Hematopoietic multipotent progenitor cell treated with erythropoietin and hydrocortisone succinate and interleukin-3 and kit ligand, for 4 days (in vitro differentiated cells): Measurements from ENCODE around the gene GPC5.

Experiments used
- DNase-seq: peaks from one replicate; pipeline ENCODE4 v3.0.0-alpha.2; 2015

Gene GPC5

DNA sequence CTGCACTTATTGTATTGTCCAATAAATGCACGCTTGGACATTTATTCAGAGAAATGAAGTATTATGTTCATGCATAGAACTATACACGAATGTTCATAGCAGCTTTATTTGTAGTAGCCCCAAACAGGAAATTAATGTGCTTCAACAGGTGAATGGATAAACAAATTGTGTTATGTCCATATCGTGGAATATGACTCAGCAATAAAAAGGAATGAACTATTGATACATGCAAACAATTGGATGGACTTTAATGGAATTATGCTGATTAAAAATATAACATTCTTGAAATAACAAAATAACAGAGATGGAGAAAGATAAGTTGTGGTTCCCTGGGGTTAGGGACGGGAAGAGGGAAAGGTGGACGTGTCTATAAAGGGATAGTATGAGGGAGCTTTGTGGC, 65.9 kb downstream of the GPC5 start:
- no peak for DNase-seq

DNA sequence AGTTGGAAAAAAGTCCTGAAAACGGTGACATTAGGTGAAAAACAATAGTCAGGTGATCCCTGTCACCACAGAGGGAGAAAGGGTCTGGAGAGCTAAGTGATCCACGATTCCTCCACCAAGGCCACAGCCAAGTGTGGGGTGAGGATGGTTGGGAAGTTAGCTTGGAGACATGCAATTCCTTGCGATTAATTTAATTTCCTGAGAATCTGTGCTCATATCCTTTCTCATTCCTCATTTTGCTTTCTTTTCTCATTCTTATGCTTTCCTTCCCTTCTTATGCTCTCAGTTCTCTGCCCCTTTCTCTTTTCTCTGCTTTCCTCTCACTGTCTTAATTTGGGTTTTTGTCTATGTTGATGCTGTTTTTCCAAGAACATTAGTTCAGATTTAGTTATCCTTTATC, 68.8 kb downstream of the GPC5 start:
- no peak for DNase-seq

DNA sequence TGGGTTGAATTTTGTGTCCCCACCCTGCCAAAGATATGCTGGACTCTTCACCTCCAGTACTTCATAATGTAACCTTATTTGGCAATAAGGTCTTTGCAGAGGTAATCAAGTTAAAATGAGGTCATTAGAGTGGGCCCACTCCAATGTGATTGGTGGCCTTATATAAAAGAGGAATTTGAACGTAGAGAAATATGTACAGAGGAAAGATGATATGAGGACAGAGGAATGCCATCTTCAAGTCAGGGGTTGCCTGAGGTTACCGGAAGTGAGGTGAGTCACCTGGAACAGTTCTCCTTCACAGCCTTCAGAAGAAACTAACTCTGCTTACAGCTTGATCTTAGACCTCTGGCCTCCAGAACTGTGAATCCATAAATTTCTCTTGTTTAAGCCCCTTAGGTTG, 69.9 kb downstream of the GPC5 start:
- no peak for DNase-seq

DNA sequence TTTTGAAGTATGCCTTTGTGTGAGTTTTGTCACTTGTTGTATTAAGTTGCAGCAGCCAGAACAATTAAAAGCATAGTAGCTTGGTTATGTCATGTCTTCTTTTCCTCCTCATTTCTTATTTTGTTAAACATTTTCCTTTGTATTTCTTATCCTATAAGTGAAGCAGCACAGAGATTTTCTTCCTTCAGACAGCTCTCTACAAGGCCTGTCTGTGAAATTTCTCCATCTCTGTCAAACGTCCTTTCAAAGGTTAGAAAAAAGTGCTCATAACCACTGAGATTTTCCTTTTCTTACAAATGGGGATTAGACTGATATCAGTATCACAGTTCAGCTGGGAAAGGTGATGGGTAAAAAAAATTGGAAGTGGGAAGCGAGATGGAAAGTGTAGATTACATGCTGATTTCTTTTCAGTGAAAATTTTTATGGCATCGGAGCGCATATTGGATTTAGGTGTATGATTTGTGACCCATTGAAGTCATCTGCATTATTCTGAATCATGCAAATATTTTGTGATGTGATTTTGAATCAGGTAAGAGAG, 71.7 kb downstream of the GPC5 start:
- no peak for DNase-seq

DNA sequence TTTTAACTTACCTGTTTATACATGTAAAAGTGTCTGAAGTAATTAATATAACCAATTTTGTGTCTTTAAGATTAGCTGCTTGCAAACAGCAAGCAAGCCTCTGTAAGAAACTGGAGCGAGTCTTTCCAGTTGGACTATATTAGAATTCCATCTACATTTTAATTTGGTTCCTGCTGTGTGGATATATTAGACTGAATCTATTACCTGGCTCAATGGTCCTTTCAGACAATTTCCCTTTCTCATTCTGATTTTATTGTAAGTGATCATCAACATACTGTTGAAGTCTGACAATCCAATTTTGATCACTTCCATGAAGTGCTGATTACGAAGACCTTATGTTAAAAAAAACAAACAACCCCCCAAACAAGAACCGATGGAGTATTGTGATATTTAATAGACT, 72.3 kb downstream of the GPC5 start:
- DNase-seq = no peak

DNA sequence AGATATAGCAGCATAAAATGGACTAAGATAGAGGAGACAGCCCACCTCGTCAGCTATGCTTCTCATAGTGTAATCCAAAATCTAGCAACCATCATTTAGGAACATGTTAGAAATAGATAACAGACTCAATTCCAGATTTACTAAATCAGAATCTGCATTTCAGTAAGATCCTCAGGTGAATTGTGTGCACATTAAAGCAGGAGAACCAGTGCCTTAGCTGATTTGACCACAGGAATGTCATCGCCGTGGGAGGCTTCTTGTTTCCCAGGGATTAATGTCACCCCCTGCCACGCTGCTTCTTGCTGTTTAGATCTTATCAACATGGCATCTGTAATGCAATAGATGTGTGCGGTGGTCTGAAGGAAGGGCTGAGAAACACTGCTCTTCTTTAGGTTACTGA, 84.0 kb downstream of the GPC5 start:
- DNase-seq = no peak

DNA sequence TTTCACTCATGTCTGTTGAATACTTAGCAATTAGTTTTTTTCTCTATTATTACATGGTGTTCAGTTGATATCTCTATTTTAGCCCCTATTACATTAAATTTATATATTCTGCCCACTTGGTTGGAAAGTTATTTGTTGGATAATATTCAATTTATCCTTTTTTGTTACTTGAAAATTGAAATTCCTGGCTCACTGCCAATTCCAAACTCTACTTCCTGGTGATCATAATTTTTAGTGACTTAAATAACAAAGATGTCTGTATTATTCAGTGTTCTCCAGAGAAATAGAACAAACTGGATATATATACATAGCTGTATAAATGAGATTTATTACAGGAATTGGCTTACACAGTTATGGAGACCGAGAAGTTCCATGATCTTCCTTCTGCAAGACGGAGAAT, 93.6 kb downstream of the GPC5 start:
- no peak for DNase-seq

DNA sequence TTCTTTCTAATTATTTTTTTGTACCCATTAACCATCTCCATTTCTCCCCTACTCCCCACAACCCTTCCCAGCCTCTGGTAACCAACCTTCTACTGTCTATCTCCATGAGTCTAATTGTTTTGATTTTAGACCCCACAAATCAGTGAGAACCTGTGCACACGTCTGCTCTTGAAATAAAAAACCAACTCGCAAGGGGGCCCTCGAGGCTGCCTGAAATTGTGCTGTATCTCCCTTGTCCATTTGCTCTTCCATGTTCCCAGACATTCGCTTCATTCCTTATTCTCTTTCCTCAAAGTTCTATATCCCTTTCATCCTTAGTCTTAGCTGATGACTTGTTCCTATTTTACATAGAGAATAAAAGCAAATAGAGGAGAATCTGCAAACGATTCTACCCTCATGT, 95.0 kb downstream of the GPC5 start:
- DNase-seq = no peak

DNA sequence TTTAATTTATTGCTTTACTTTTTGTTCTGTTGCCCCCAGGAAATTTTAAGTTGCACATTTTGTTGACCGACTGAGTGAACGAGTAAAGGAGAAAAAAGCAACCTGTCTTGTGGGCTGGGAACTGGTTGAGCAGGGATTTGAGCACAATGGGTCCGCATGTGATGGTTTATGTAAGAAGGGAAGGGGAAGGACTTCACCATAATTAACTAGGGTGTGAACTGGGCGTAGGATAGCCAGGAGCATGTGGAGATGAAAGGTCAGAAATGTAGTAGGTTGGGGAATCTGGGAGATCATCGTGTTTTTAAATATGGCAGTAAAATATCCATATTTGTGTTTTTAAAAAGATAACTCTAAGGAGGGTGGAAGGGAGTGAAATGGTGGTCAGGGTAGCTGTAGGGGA, 99.9 kb downstream of the GPC5 start:
- no peak for DNase-seq

DNA sequence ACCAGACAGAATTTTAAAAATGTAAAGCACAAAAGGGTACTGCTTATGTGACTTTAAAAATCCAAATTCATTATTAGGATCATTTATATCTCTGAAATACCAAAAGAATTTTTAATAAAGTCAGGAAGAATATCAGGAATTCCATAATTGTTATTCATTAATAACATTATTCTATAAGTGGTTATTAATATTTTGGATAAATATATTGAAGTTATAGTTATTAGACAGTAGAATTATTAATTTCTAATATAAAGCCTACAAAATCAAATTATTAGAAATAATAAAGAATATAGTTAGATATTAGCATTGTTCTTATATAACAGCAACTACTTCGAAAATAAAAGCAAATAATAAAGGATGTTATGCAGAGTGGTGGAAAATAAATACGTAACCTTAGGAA, 105.8 kb downstream of the GPC5 start:
- DNase-seq = no peak

DNA sequence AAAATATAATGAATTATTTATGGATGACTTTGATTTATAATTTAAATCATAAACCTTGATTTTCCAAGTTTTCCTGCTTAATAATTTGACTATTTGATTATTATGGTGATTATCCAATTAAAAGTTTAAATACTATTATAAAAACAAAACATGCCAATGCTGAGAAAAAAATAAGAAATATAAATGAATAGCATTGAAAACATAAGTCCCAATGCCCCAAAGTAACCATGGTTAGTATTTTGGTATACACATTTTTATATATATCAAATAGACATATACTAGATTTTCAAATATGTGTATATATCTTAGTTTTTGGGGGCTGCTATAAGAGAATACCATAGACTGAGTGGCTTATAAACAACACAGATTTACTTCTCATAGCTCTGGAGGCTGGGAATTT, 108.3 kb downstream of the GPC5 start:
- DNase-seq = no peak

DNA sequence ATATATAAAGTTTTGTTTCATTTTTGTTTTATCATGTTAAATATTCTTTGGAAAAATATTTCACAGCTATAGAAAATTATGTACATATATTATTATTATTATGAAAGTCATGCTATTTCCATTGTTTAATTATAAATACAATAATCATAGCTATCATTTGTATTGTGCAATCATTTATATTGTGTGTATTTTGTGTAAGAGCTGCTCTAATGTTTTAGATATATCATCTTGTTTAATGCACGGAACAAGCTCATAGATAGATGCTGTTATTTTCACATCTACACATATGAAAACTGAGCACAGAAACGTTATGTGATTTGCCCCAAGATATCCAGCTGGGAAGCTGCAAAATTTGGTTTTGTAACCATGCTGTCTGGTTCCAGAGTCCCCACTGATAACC, 111.6 kb downstream of the GPC5 start:
- DNase-seq = no peak

DNA sequence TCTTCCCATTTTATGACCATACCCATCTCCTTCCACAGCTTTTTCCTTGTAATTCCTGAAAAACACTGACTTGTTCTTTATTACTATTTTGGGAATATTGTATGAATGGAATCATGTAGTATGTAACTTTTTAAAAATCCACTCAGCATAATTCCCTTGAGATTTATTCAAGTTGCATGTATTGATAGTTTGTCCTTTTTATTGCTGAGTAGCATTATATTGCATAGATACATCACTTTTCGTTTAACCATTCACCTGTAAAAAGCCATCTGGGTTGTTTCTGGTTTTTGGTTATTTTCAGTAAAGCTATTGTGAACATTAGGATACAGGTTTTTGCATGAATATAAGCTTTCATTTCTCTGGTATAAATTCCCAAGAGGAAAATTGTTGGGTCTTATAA, 115.4 kb downstream of the GPC5 start:
- no peak for DNase-seq

DNA sequence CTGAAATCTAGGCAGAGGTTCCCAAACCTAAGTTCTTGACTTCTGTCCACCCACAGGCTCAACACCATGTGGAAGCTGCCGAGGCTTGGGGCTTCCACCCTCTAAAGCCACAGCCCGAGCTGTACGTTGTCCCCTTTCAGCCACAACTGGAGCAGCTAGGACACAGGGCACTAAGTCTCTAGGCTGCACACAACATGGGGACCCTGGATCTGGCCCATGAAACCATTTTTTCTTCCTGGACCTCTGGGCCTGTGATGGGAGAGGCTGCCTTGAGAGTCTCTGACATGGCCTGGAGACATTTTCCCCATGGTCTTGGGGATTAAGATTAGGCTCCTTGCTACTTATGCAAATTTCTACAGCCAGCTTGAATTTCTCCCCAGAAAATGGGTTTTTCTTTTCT, 118.4 kb downstream of the GPC5 start:
- no peak for DNase-seq

DNA sequence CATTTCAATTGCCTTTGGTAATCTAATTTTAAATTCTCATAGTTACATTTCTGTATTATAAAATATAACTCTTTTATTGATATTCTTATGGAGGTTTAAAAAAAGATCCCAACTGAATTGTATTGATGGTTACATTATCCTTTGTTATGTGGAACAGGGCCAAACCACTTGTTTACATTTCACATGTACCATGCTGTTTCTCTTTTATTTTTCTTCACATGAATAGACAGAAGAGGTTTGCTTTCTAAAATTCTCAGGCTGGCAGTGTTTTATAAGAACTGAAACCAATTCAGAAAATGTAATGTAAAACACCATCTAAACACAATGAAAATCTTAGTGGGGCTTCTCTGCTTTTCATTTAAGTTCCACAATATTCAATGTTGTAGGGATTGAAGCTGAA, 122.5 kb downstream of the GPC5 start:
- no peak for DNase-seq

DNA sequence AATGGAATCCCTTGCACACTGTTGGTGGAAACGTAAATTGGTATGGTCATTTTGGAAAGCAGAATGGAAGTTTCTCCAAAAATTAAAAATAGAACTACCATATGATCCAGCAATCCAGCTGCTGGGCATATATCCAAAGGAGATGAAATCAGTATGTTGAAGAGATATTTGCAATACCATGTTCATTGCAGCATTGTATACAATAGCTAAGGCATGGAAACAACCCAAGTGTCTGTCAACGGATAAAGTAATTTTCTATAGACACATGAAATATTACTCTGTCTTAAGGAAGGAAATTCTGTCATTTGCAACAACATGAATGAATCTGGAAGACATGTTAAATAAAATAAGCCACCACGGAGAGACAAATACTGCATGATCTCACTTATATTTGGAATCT, 124.7 kb downstream of the GPC5 start:
- DNase-seq = no peak

DNA sequence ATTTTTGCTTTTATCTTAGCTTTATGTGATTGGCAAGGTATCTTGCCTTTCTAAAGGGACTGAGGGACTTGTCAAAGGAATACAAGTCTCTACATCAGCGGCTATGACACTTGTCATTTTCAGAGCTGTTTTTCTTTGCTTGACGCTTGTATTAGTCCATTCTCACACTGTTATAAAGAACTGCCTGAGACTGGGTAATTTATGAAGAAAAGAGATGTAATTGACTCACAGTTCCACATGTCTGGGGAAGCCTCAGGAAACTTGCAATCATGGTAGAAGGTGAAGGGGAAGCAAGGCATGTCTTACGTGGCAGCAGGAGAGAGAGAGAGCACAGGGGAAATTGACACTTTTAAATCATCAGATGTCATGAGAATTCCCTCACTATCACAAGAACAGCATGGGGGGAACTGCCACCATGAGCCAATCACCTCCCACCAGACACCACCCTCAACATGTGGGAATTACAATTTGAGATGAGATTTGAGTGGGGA, 128.2 kb downstream of the GPC5 start:
- no peak for DNase-seq

DNA sequence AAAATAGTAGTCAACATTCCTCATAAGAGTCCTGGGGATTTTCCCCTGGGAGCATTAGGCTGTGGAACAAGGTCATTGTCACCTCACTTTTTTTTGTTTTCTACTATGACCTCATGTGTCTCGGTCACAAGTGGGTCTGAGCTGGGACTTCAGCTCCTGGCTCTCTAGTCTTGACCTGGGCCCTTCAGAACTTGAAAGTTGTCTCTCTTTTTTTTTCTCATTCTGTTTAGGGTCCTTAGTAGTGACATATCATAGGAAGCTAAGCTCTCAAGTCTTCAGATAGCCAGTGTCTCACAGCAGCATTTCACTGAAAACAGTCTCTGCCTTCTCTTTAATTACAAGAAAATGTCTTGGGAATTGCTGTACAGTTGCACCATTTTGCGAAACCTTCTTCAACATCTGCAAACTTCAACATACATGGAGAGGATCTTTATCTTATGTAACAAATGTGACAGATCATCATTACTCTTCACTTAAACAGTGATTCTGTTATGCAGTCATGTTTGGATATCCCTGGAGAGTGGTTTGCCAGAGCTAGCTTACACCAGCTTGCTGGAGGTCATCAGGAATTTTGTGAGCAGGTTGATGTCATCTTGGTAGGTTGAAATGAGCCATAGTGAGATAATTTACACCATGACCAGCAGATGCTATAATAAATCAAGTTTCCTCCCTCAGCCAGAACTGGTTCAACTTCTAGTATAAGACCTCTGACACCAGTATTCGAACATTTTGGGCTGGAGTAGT, 131.5 kb downstream of the GPC5 start:
- no peak for DNase-seq

DNA sequence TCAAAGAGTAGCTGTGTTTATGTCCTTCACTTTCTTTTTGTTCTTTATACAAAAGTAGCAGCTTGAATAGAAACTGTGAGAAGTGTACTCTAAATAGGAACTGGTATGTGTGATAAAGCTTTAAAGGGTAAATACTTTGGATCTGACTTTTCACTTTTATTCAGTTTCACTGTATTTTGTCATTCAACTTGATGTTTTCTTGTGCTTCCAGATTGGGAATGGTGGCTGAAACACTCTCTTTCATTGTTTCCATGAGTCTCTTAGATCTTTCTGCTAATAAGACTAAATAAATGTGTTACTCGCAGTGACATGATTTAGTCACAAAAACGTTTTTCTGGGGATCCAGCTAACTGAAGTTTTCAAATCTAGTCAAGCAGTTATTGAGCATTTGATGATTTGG, 133.2 kb downstream of the GPC5 start:
- no peak for DNase-seq

DNA sequence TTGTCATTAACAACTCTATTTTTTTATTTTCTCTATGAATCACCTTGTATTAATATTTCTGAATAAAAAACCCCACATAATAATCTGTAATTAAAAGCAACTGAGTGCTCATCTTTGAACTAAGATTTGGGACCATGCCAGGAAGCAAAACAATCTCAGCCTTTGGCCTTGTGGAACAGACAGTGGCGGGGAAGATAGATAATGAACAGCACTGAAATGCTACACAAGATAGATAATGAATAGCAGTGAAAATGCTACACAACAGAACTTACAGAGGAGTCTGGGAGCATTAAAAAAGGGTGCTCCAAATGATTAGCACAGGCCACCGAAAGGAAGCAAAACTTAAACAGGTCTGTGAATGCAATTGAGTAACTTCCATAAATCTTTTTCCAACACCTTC, 134.9 kb downstream of the GPC5 start:
- no peak for DNase-seq

DNA sequence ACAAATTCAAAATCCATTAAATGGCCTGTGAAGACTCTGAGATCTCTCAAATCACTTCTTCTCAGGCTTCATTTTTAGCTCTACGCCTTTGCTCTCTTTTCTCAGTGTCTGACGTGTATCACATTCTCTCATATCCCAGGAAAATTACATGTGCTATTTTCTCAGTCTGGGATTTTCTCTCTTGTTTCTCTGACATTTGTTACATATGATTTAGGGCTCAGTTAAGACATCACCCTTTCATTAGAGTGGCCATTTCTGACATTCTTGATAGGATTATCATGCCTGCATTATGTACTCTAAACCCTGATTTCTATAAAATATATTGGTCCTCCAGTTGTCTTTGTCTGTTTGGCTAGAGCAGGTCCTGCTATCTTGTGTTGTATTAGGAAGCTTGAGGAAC, 136.6 kb downstream of the GPC5 start:
- no peak for DNase-seq

DNA sequence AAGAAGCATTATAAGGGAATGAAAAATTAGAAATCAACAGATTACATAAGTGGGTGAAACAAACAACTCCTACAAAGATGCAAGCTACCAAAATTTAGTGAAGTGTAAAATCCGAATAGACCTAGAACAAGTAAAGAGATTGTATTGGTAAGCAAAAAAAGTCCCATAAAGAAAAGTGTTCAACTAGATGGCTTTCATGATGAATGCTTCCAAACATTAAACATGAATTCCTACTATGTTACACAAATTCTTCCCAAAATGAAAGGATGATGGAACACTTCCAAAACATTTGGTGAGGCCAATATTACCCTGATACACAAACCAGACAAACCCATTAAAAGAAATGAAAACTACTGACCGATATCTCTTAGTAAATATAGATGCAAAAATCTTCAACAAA, 139.0 kb downstream of the GPC5 start:
- no peak for DNase-seq

DNA sequence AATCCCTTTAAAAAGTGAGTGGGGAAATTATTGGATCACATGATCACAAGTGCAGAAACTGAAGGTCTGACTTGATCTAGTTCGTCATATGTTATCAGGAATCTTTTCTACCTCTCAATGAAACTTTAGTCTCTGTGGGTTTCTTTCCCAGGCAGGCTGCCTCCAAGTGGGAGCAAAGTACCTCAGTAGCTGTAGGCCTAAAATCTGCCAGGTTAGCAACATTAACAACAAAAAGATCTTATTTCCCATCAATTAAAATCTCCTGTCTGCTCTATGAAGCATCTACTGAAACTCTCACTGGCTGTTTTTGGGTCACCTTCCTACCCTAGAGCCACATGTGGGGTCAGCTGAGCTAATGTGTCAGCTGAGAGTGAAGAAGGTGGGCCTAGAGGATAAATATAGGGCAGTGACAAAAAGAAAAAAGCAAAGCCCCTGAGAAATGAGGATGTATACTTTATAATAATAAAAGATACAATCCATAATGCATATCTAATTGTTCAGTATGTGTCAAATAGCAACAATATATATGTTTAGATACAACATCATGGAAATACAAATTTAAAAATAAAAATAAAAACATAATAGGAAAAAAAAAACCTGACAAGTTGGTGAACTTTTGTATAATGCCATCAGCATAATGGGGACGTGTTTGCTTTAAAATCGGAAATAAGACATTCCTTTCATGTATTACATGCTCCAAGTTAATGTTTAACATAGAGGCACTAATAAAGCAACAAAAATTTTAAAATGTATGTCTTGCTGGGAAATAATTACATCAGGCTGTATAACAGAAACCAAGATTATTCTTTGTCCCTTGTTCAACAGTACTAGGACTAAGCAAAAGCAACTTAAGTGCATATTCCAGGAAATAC, 141.1 kb downstream of the GPC5 start:
- DNase-seq = no peak

DNA sequence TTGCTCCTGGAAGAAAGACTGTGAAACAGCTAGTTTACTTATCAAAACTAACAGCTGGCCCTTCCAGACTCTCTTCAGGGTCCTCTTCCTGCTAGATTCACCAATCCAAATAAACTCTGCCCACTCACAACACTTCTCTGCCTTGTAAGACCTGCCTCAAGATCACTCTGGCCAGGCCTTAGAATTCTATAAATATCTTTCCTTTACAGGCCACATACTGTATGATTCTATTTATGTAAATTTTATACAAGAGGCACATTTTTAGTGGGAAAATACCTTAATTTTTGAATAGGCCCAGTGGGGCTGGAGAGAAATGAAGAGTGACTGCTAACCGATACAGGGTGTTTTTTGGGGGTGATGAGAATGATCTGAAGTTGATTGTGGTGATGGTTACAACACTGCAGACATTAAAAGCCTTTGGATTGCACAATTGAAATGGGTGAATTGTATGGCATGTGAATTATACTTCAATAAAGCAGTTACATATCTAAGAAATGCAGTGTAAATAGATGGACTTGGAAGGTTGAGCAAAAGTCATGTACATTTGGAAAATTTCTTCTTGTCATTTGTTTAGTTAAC, 141.8 kb downstream of the GPC5 start:
- DNase-seq = peak; percentile 71
